Left forelimb (tissue), 1 donor: Measurements from ENCODE around the gene RNF175.
"Not testable (repeated sequence)": the region's sequence is repeated elsewhere in the genome, so short reads cannot be mapped to it uniquely, and the experiment has no call there.

Source experiments
- DNase-seq: peaks from one replicate; pipeline ENCODE4 v3.0.0-alpha.2; 2018; ENCODE audit warnings: low spot score

The RNF175 gene

GRCh38 chr4:153683763-153684181, 76.1 kb downstream of the RNF175 start:
- DNase-seq: no peak

- DNase-seq: no peak
Observed at GRCh38 chr4:153679486-153679885, 80.3 kb downstream of the RNF175 start.

DNA sequence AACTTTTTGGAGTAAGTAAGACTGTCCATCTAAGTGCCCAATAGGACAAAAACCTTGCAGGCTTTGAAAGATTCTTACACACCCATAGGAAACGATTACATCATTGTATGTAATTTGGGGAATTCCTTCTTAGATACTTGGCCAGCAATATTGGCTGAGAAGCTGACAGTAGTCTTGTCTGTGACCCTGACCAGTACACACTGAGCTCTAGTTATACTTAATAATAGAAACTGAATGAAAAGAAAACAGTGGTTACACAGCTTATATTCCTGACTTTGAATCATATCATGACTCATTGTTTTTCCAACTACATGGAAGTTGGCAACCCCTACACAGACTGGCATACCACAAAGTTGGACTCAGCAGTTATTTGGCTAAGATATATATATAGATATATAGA, 82.8 kb downstream of the RNF175 start:
- no peak for DNase-seq

DNA sequence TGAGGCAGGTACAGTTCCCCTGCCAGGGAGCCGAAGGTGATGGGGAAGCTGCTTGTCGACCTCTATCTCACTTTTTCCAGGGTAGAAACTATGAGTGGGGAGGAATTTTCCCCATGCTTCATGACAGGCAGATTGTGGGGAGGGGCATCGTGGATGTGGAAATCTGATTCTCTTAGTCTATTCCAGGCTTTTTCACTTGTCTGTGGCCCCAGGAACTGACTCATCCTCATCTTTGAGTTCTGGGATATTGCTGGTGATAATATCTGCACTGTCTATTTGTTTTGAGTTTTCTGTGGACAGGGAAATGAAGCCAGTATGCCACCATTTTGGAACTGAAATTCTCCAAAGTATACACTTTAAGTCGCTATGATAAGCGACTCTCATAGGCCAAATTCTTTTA, 83.3 kb downstream of the RNF175 start:
- DNase-seq: no peak

DNA sequence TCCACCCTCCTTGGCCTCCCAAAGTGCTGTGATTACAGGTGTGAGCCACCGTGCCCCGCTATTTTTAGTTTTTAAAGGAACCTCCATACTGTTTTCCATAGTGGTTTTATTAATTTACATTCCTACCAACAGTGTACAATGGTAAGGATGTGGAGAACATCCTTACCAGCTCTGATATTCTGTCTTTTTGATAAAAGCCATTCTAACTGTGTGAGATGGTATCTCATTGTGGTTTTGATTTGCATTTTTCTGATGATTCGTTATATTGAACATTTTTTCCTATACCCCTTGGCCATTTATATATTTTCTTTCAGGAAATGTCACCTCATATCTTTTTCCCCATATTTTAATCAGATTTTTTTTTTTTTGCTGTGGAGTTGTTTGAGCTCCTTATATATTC, 90.0 kb downstream of the RNF175 start:
- DNase-seq: no peak

DNA sequence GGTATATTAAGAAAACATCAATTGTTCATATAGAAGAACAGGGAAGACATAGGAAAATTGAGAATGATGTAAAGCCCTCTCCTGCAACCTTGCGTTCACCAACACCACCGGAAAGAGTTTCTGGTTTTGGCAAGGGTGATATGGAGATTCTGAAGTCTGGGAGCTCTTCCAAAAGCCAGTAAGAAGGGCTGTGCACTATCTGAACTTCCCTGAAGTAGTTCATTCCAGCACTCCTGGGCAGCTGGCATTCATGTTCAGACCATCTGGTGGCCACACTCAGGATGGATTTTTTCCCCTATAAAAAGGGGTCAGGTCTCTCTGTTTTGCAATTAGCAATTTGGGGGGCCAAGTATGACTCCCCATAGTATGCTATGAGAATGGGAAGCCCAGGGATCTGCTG, 91.2 kb downstream of the RNF175 start:
- DNase-seq: no peak

DNA sequence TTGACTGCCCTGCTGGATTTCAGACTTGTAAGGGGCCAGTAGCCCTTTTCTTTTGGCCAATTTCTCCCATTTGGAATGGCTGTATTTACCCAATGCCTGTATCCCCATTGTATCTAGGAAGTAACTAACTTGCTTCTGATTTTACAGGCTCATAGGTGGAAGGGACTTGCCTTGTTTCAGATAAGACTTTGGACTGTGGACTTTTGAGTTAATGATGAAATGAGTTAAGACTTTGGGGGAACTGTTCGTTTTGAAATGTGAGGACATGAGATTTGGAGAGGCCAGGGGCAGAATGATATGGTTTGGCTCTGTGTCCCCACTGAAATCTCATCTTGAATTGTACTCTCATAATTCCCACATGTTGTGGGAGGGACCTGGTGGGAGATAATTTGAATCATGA, 93.3 kb downstream of the RNF175 start:
- not testable (repeated sequence) for DNase-seq

DNA sequence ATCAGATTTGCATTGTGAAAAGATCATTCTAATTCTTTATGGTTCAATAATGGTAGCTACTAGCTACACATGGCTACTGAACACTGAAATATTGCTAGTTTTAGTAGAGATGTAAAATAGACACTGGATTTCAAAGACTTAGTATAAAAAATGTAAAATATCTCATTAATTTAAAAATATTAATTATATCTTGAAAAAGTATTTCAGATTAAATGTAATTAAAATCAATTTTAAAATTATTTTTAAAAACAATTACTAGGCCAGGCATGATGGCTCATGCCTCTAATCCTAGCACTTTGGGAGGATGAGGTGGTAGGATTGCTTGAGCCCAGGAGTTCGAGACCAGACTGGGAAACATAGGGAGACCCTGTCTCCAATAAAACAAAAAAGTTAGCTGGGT, 96.2 kb downstream of the RNF175 start:
- no peak for DNase-seq

GRCh38 chr4:153661908-153662307, 97.9 kb downstream of the RNF175 start:
- DNase-seq: no peak

GRCh38 chr4:153661215-153661822, 98.5 kb downstream of the RNF175 start:
- no peak for DNase-seq
